Astrocyte of the cerebellum (primary cell): ENCODE data around the gene PAPOLA.

ENCODE experiments used
- DNase-seq: peaks from one replicate; pipeline ENCODE4 v3.0.0-alpha.2; 2011; ENCODE audit warnings: low read depth
- H3K4me3 ChIP-seq: 2 replicates; pipeline ENCODE4 v1.5.1; 2011; ENCODE audit warnings: mild to moderate bottlenecking, low read depth, low read length, moderate library complexity
- CTCF ChIP-seq: IDR thresholded peaks from 2 replicates; pipeline ENCODE4 v1.5.1; 2012; ENCODE audit warnings: low read length, low read depth, moderate library complexity, mild to moderate bottlenecking; ENCODE audit errors: missing control alignments
- in situ Hi-C: cut with HindIII; loops from 2 replicates; pipeline ENCODE4 v1.10.0; 2017; ENCODE audit warnings: low sequenced_read_pairs

PAPOLA gene

DNA sequence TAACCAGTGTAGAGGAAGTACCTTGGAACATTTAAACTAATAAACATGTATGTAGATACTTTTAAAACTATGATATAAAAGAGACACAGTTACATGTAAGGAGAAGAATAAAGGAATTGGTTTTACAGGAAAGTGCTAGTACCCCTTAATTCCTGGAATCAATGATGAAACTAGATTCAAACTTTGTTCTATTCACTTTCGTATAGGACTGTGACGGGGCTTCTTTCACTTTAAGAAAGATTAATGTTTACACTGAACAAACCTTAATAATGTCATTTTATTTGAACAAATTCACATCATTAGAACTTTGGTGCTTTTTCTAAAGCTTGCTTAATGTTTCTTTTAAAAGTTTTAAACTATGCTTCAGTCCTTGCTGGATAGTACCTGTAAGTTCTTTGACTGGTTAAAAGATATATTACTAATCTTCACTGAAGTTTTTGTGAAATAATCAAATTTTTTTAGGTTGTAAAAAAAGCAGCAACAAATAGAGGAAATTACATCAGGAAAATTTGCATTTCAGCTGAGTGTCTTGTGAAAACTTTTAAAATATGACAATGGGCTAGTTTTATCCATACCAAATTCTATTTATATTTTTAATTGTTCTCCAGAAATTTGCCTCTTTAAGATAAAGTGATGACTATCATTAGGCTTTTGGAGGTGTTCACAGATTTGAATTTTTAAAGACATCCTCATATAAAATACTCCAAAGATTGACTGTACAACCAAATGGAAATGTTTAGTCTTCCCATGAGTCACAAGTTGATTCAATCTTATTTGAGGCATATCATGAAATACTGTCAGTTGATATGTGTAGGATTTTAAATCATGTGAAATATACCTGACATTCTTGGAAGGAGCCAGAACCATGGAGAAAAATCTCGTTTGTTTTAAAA is 36.2 kb downstream of the PAPOLA start:
- DNase-seq, result no peak
- H3K4me3 ChIP-seq, result no peak overlapping the region
- in situ Hi-C loops, result no loop called here
- no peak for TF ChIP-seq CTCF

GRCh38 chr14:96538990-96539317 is 36.8 kb downstream of the PAPOLA start:
- H3K4me3 ChIP-seq, result no peak overlapping the region
- no peak for TF ChIP-seq CTCF
- in situ Hi-C loops, result no loop called here
- no peak for DNase-seq

GRCh38 chr14:96554315-96554910 is 52.2 kb downstream of the PAPOLA start:
- no peak for DNase-seq
- TF ChIP-seq CTCF, result no peak
- in situ Hi-C loops, result no loop called here
- no peak overlapping the region for H3K4me3 ChIP-seq

DNA sequence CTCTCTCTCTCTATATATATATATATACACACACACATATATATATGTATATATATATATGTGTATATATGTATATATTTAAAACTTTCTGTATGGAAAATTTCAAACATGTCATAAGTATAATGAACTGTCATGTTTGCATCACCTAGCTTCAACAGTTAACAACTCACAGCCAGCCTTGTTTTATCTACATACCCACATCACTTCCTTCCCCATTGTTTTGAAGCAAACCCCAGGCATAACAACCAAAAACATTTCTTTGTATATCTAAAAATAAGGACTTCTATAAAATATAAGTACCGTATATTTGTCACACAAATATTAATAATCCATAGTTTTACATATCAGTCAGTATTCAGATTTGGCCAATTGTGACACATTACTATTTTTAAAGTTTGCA is 57.4 kb downstream of the PAPOLA start:
- no peak overlapping the region for H3K4me3 ChIP-seq
- TF ChIP-seq CTCF, result no peak
- DNase-seq, result no peak
- in situ Hi-C loops, result no loop called here

DNA sequence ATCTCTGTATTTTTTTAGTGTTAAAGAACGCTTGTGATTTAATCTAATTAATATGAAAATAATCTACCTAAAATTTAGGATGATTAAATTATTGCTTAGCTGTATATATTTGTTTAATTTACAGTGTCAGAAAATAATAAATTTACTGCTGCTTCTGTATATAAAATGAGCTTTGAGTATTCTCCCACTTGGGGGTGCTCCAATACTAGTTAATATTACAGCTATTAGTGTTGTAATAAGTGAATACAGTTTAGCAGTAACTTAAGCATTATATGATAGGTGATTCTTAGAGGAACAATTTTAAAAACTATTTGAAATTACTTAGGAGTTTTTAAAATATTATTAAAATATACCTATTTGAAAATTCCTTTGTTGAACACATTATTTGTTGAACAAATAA is 62.2 kb downstream of the PAPOLA start:
- no peak for TF ChIP-seq CTCF
- in situ Hi-C loops, result no loop called here
- H3K4me3 ChIP-seq, result no peak overlapping the region
- no peak for DNase-seq

DNA sequence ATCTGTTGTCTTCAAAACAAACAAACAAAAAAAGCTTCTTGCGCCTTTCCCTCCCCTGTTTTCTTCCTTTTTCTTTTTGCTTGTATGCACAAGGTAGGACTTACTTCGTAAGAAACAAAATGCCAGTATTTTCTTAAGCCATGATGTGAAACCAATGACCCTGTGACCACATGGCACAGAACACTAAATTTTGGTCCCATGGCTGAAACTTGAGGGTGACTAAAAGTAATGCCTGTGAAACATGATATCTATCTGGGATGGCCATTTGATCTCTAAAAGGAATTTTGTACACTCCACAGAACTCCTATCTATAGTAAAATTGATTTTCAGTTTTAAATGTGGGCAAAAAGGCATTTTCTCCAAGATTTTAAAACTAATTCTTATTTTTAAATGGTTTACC is 63.6 kb downstream of the PAPOLA start:
- in situ Hi-C loops, result no loop called here
- no peak for DNase-seq
- TF ChIP-seq CTCF, result no peak
- no peak overlapping the region for H3K4me3 ChIP-seq
